Body of pancreas (tissue), 4 donors: ENCODE results near the gene ADD1.

Experiments
- POLR2A ChIP-seq, 3 donors: fragments of 450-650 bp; IDR thresholded peaks; one replicate each; pipeline ENCODE4 v1.6.1; 2016; ENCODE audit warnings: antibody characterized with exemption in 3 of 3, mild to moderate bottlenecking in 2 of 3
- TF ChIP-seq, protein P1 (sequence below), 7 experiments: fragments of 450-650 bp in 4 of 7; fragments of 200-600 bp in 3 of 7; sonication (generic) in 3 of 7; IDR thresholded peaks; one replicate each; pipeline ENCODE4 v1.5.1; 2016 to 2019; ENCODE audit warnings: antibody characterized with exemption in 7 of 7

GRCh38 chr4:2925496-2925895, 81.9 kb downstream of the ADD1 start:
- TF ChIP-seq, protein P1, sequence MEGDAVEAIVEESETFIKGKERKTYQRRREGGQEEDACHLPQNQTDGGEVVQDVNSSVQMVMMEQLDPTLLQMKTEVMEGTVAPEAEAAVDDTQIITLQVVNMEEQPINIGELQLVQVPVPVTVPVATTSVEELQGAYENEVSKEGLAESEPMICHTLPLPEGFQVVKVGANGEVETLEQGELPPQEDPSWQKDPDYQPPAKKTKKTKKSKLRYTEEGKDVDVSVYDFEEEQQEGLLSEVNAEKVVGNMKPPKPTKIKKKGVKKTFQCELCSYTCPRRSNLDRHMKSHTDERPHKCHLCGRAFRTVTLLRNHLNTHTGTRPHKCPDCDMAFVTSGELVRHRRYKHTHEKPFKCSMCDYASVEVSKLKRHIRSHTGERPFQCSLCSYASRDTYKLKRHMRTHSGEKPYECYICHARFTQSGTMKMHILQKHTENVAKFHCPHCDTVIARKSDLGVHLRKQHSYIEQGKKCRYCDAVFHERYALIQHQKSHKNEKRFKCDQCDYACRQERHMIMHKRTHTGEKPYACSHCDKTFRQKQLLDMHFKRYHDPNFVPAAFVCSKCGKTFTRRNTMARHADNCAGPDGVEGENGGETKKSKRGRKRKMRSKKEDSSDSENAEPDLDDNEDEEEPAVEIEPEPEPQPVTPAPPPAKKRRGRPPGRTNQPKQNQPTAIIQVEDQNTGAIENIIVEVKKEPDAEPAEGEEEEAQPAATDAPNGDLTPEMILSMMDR (IDR thresholded peaks at IDR 0.05) = no peak
- no peak for TF ChIP-seq POLR2A (IDR thresholded peaks at IDR 0.05)
